HepG2 (cell line): ENCODE data around the gene COA3. TPM values are rescaled to one million over a fixed set of nuclear protein-coding genes. Genes with fewer than 3 reads are reported as not detected.

ENCODE experiments used
- ARID2 ChIP-seq: sonication (generic); formaldehyde crosslinking; IDR thresholded peaks from 2 replicates; pipeline ENCODE4 v1.8.1; 2022; ENCODE audit warnings: mild to moderate bottlenecking, missing genetic modification reagents, borderline replicate concordance
- ELF1 ChIP-seq: sonication (generic); formaldehyde crosslinking; IDR thresholded peaks from 2 replicates; pipeline ENCODE4 v1.4.0; 2020; ENCODE audit warnings: missing genetic modification reagents
- ERF ChIP-seq: IDR thresholded peaks from 2 replicates; pipeline ENCODE4 v1.6.1; 2018; ENCODE audit warnings: missing biosample characterization, missing genetic modification reagents
- EZH2 ChIP-seq: conservative IDR thresholded peaks from 2 replicates; pipeline ENCODE4 v1.6.1; 2012; ENCODE audit warnings: mild to moderate bottlenecking, low read depth, low read length, moderate library complexity
- FIP1L1 ChIP-seq: fragments of 200-400 bp; formaldehyde crosslinking; IDR thresholded peaks from 2 replicates; pipeline ENCODE4 v1.6.1; 2018; ENCODE audit warnings: low read depth, mild to moderate bottlenecking, low read length, moderate library complexity, borderline replicate concordance; ENCODE audit not compliant: insufficient read depth
- HNF4A ChIP-seq: sonication (generic); formaldehyde crosslinking; IDR thresholded peaks from 2 replicates; pipeline ENCODE4 v1.4.0; 2020; ENCODE audit warnings: missing genetic modification reagents
- IKZF4 ChIP-seq: sonication (generic); formaldehyde crosslinking; IDR thresholded peaks from 2 replicates; pipeline ENCODE4 v1.5.1; 2020; ENCODE audit warnings: borderline replicate concordance, mild to moderate bottlenecking, low read depth, missing genetic modification reagents; ENCODE audit errors: not compliant biosample characterization
- JUN ChIP-seq: sonication (generic); formaldehyde crosslinking; IDR thresholded peaks from 2 replicates; pipeline ENCODE4 v1.4.0; 2020; ENCODE audit warnings: mild to moderate bottlenecking, missing genetic modification reagents
- KAT2B ChIP-seq: fragments of 150-350 bp; IDR thresholded peaks from 2 replicates; pipeline ENCODE4 v1.6.1; 2014; ENCODE audit warnings: low read depth, low read length, borderline replicate concordance
- MAZ ChIP-seq, 2 experiments: sonication (generic) in 1 of 2; formaldehyde crosslinking in 1 of 2; IDR thresholded peaks; 2 replicates each; pipeline versions ENCODE4 v1.5.0 to v1.6.1; 2012 to 2020; ENCODE audit warnings: low read depth in 2 of 2, mild to moderate bottlenecking in 2 of 2, borderline replicate concordance in 1 of 2, improper control_type of control experiment in 1 of 2, low read length in 1 of 2, missing genetic modification reagents in 1 of 2, moderate library complexity in 1 of 2
- MLLT10 ChIP-seq: sonication (generic); formaldehyde crosslinking; IDR thresholded peaks from 2 replicates; pipeline ENCODE4 v1.4.0; 2020; ENCODE audit warnings: missing genetic modification reagents
- NR2C2 ChIP-seq: sonication (generic); formaldehyde crosslinking; IDR thresholded peaks from 2 replicates; pipeline ENCODE4 v1.4.0; 2020; ENCODE audit warnings: missing genetic modification reagents, mild to moderate bottlenecking, moderate library complexity, borderline replicate concordance
- PHB2 ChIP-seq: fragments of 450-650 bp; IDR thresholded peaks from 2 replicates; pipeline ENCODE4 v1.6.1; 2018; ENCODE audit not compliant: partially characterized antibody
- POGZ ChIP-seq: sonication (generic); formaldehyde crosslinking; IDR thresholded peaks from 2 replicates; pipeline ENCODE4 v1.4.0; 2020; ENCODE audit warnings: mild to moderate bottlenecking, missing genetic modification reagents
- RBM22 ChIP-seq: fragments of 200-400 bp; formaldehyde crosslinking; optimal IDR thresholded peaks from 2 replicates; pipeline ENCODE3; 2017; ENCODE audit warnings: mild to moderate bottlenecking, low read length, moderate library complexity
- SMAD9 ChIP-seq: sonication (generic); formaldehyde crosslinking; IDR thresholded peaks from 2 replicates; pipeline ENCODE4 v1.5.1; 2020; ENCODE audit warnings: mild to moderate bottlenecking, missing genetic modification reagents
- SNAPC2 ChIP-seq: sonication (generic); formaldehyde crosslinking; IDR thresholded peaks from 2 replicates; pipeline ENCODE4 v1.8.1; 2022; ENCODE audit warnings: mild to moderate bottlenecking, missing genetic modification reagents
- ZFP62 ChIP-seq: sonication (generic); formaldehyde crosslinking; IDR thresholded peaks from 2 replicates; pipeline ENCODE4 v1.4.0; 2020; ENCODE audit warnings: missing genetic modification reagents
- ZKSCAN8 ChIP-seq: IDR thresholded peaks from 2 replicates; pipeline ENCODE4 v1.6.1; 2016; ENCODE audit warnings: borderline replicate concordance, missing genetic modification reagents, missing compliant biosample characterization
- ZMYM3 ChIP-seq: sonication (generic); formaldehyde crosslinking; IDR thresholded peaks from 2 replicates; pipeline ENCODE4 v1.5.1; 2020; ENCODE audit warnings: mild to moderate bottlenecking, missing genetic modification reagents
- ZNF251 ChIP-seq: sonication (generic); formaldehyde crosslinking; IDR thresholded peaks from 2 replicates; pipeline ENCODE4 v1.9.0; 2021; ENCODE audit warnings: mild to moderate bottlenecking, missing genetic modification reagents
- ZNF547 ChIP-seq: sonication (generic); formaldehyde crosslinking; IDR thresholded peaks from 2 replicates; pipeline ENCODE4 v1.5.1; 2020; ENCODE audit warnings: mild to moderate bottlenecking, missing genetic modification reagents
- ZNF619 ChIP-seq: sonication (generic); formaldehyde crosslinking; IDR thresholded peaks from 2 replicates; pipeline ENCODE4 v1.4.0; 2020; ENCODE audit warnings: mild to moderate bottlenecking, missing genetic modification reagents
- ZNF678 ChIP-seq: sonication (generic); formaldehyde crosslinking; IDR thresholded peaks from 2 replicates; pipeline ENCODE4 v1.4.0; 2020; ENCODE audit warnings: mild to moderate bottlenecking, missing genetic modification reagents
- polyA plus RNA-seq, 8 experiments: library from polyadenylated mRNA; depleted of rRNA in 3 of 8; stranded (reverse) in 7 of 8; unstranded in 1 of 8; fragments of >200 nt; fragmentation: Illumina TruSeq in 4 of 8; extraction: Trizol in 4 of 8; gene quantifications; 2 replicates each; pipeline versions ENCODE4 v1.2.1 to v1.2.3, GENCODE V29; 2011 to 2016; ENCODE audit warnings: low read depth in 4 of 8, missing spikeins in 1 of 8, mixed read lengths in 1 of 8; ENCODE audit not compliant: insufficient read depth in 1 of 8
- total RNA-seq, 5 experiments: library from RNA; depleted of rRNA; stranded (reverse); fragments of >200 nt; fragmentation: Illumina TruSeq; extraction: Trizol; gene quantifications; 2 replicates each; pipeline ENCODE4 v1.2.3, GENCODE V29; 2016; ENCODE audit warnings: low read depth in 1 of 5
- TF ChIP-seq, protein P1 (sequence below): IDR thresholded peaks from 2 replicates; pipeline ENCODE4 v1.6.1; 2016; ENCODE audit warnings: missing compliant biosample characterization, missing genetic modification reagents, borderline replicate concordance
- TF ChIP-seq, protein P2 (sequence below): sonication (generic); formaldehyde crosslinking; IDR thresholded peaks from 2 replicates; pipeline ENCODE4 v1.5.1; 2020; ENCODE audit warnings: missing genetic modification reagents, mild to moderate bottlenecking, borderline replicate concordance
- TF ChIP-seq, protein P3 (sequence below): sonication (generic); formaldehyde crosslinking; conservative IDR thresholded peaks from 2 replicates; pipeline ENCODE4 v1.4.0; 2020; ENCODE audit warnings: missing genetic modification reagents

The COA3 gene
- total and polyA plus RNA-seq, 2 of the 13 experiments (the other 11 are each of a cell fraction or from before 2014, with no cell fraction given) = 133 to 202 TPM

DNA sequence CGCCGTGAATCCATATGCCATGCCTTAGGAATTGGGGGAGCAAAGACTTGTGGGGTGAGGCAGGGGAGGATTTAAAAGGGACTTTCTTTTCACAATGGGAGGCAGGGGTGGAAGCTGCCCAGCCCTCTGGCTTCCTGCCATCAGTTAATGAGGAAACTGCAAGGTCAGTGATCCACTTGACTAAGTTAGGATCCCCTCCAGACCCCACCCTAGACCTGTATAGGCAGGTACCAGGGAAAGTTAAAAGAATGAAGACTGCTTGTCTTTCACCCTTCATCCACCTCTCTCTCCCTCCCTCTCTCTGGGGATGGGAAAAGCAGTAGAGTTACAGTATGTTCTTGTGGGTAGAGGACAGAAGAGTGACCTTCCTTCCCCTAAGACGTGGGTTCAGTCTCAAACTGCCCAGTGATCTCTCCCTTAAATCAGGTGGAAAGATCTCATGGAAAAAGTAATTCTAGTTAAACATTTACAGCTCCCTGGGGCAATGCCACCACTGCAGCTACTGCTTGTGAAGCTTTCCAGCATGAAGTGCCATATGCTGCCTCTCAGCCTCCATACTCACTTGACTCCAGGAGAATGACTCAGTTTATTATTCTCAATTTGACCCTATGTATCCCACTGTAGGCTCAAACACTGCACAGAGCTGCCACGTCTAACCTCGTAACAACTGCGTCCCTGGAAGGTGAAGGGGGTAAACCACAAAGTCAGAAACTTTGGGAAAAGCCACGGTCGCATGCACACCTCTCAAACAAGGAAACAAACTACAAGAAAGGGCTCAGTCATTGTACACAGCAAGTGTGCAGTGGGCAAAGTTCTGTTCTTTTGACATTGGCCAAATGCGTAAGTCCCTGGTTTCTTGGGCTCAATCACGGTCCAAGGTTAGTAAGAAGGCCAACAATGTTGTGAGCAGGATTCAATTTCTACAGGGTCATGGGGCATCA lies 1.2 kb downstream of the COA3 start (continued):
- TF ChIP-seq ZNF619 (CRISPR knock-in tag) (no peak), NR2C2 (CRISPR knock-in tag) (no peak), ZNF678 (CRISPR knock-in tag) (no peak), MAZ (IDR thresholded peaks at IDR 0.05; ENCODE audit: borderline replicate concordance, low read depth, low read length) (no peak), MAZ (CRISPR knock-in tag; IDR thresholded peaks at IDR 0.05; ENCODE audit: low read depth) (0 out of 2 replicates have a peak, but pooled peaks have one; percentile 43), ZMYM3 (no peak), IKZF4 (CRISPR knock-in tag) (no peak), ZFP62 (no peak), ZNF251 (CRISPR knock-in tag) (no peak), ELF1 (no peak), ZKSCAN8 (CRISPR knock-in tag) (peak; percentile 34; the same call in 1 of the 2 replicates), ERF (CRISPR knock-in tag) (no peak), RBM22 (no peak), HNF4A (CRISPR knock-in tag) (peak; percentile 52), SNAPC2 (CRISPR knock-in tag) (no peak), EZH2 (no peak), SMAD9 (CRISPR knock-in tag) (no peak), JUN (CRISPR knock-in tag) (peak; percentile 37; the same call in 1 of the 2 replicates), PHB2 (no peak), ZNF547 (CRISPR knock-in tag) (no peak), POGZ (no peak), FIP1L1 (no peak), KAT2B (no peak), ARID2 (CRISPR knock-in tag) (no peak), MLLT10 (no peak)
- TF ChIP-seq, protein P1, sequence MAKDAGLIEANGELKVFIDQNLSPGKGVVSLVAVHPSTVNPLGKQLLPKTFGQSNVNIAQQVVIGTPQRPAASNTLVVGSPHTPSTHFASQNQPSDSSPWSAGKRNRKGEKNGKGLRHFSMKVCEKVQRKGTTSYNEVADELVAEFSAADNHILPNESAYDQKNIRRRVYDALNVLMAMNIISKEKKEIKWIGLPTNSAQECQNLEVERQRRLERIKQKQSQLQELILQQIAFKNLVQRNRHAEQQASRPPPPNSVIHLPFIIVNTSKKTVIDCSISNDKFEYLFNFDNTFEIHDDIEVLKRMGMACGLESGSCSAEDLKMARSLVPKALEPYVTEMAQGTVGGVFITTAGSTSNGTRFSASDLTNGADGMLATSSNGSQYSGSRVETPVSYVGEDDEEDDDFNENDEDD (CRISPR knock-in tag) = no peak
- TF ChIP-seq, protein P2, sequence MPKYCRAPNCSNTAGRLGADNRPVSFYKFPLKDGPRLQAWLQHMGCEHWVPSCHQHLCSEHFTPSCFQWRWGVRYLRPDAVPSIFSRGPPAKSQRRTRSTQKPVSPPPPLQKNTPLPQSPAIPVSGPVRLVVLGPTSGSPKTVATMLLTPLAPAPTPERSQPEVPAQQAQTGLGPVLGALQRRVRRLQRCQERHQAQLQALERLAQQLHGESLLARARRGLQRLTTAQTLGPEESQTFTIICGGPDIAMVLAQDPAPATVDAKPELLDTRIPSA (CRISPR knock-in tag) = no peak
- TF ChIP-seq, protein P3, sequence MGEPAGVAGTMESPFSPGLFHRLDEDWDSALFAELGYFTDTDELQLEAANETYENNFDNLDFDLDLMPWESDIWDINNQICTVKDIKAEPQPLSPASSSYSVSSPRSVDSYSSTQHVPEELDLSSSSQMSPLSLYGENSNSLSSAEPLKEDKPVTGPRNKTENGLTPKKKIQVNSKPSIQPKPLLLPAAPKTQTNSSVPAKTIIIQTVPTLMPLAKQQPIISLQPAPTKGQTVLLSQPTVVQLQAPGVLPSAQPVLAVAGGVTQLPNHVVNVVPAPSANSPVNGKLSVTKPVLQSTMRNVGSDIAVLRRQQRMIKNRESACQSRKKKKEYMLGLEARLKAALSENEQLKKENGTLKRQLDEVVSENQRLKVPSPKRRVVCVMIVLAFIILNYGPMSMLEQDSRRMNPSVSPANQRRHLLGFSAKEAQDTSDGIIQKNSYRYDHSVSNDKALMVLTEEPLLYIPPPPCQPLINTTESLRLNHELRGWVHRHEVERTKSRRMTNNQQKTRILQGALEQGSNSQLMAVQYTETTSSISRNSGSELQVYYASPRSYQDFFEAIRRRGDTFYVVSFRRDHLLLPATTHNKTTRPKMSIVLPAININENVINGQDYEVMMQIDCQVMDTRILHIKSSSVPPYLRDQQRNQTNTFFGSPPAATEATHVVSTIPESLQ (CRISPR knock-in tag) = no peak
